Subcutaneous adipose tissue (tissue), 4 donors: ENCODE results near the gene RAI1. TPM values are rescaled to one million over a fixed set of nuclear protein-coding genes. Genes with fewer than 3 reads are reported as not detected.

ENCODE experiments used
- CTCF ChIP-seq: fragments of 450-650 bp; IDR thresholded peaks from one replicate; pipeline ENCODE4 v1.5.1; 2016; ENCODE audit warnings: low read depth, mild to moderate bottlenecking, control low read depth, antibody characterized with exemption, moderate library complexity
- total RNA-seq, 4 donors: library from RNA; depleted of rRNA; stranded (reverse); fragments of >200 nt; gene quantifications; one replicate each; pipeline ENCODE4 v1.1.0, GENCODE V29; 2016

Gene RAI1
- total RNA-seq, 4 donors from 2014 or later = 4.1 to 20.0 (median 7.5) TPM

- no peak for TF ChIP-seq CTCF
Observed at GRCh38 chr17:17779015-17779611, 97.9 kb downstream of the RAI1 start.

- no peak for TF ChIP-seq CTCF
Observed at GRCh38 chr17:17780922-17781590, 99.8 kb downstream of the RAI1 start.

DNA sequence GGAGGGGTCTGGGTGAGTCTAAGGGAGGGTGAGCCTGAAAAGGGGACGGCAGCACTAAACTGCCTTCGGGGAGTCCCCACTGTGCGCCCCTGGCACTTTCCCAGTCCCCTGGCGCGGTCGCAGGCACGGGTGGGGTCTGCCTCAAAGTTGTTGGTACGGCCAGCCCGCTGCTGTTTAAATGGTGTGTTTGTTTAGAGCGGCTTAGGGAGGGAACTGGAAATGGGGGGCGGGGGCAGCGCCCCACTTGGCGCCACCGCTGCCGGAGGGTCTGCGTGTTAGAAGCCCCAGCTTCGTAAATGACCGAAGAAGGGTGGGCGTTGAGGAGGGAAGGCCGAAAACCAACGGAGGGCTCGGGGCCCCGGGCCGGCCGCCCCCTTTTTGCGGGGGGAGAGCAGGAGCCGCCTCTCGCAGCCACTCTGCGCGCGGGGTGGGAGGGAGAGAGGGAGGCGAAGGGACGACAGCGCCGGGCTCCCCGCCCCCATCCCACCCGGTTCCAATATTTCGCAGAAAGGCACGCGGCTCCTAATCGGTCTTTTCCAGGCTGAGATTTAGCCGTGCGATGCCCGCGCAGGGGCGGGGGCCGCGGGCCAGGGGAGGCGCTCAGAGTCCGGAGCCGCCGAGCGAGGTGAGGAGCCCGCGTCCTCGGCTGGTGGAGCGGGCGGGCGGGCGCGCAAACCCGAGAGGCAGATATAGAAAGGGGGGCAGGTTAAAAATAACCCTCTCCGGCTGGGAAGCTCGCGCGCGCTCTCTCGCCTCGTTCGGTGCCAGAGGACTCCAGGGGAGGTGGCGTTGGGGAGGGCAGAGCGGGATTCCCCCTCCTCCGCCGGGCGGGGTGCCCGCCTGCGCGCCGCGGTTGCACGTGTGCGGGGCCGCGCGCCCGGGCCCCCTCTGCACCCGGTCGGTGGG, 100.6 kb downstream of the RAI1 start:
- TF ChIP-seq CTCF = no peak

DNA sequence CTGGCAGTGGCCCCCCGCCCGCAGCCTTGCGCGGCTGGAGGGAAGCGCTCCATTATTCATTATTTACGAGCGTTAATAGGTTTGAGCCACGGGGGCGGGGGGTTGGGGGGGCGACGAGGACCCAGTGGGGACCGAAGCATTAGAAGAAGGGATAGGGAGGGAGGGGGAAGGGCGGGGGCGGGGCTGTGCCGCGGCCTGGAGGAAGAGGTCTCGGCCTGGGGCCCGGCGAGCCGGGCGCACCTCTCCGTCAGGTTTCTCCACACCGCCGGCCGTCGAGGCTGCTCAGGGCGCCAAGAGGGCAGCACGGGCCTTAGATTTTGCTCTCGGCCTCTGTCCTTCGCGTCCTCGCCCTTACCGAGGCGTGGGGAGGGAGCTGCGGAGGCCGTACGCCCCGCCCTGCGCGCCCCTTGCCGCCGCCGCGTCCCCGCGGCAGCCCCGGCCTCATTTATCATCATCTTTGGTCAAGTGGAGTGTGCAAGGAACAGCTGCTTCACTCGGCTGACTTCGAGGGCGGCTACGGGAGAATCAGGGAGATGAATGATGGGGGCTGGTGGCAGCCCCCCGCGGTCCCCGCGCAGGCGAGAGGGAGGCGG, 101.4 kb downstream of the RAI1 start:
- TF ChIP-seq CTCF = no peak

- TF ChIP-seq CTCF = no peak
Observed at GRCh38 chr17:17783116-17783824, 102.0 kb downstream of the RAI1 start.

DNA sequence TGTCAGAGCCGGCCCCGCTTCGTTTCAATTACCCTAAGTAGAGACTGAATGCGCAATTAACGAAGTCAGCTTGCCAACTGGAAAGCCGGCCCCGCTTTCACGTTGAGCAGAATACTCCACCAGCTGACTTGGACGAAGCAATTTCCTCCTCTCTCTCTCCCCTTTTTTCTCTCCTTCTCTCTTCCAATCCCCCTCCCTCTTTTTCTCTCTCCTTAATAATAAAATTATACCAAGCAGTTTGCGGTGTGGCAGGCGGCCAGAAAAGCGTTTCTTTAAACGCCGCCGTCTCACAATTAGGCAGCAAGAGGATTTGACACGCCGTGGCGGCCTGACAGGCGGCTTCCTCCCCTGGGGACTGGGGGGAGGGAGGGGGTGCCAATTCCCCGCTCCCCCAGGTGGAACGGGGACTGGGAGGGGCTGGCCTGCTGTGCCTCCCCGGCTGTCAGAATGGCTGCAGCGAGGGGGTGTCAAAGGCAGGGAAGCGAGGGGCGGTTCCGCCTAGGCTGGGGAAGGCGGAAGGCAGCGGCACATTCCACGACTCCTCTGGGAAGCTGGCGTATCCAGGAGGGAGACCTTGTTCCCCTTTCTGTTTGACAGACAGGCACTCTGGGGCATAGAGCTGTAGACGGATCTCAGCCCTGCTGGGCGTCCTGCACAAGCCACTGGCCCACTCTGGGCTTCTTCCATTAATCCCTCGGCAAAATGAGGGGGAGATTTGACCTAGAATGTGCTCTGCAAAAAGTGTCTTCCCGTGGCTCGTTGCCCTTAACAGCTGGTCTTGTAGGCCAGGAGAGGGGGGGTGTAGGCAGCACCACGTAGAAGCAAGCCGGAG, 102.8 kb downstream of the RAI1 start:
- no peak for TF ChIP-seq CTCF
